Neural cell (in vitro differentiated cells): ENCODE measurements around the gene ABCA12. TPM values are rescaled to one million over a fixed set of nuclear protein-coding genes. Genes with fewer than 3 reads are reported as not detected.

Source experiments
- H2AFZ ChIP-seq: fragments of 200-600, 300-800 bp; sonication (generic), shearing (Covaris generic); 2 replicates; pipeline ENCODE4 v1.6.0; 2014; ENCODE audit warnings: low read depth, mild to moderate bottlenecking, antibody characterized with exemption, low read length, moderate library complexity
- H3F3A ChIP-seq: fragments of 200-600 bp; shearing (Covaris generic); 2 replicates; pipeline ENCODE4 v1.6.1; 2016; ENCODE audit warnings: mild to moderate bottlenecking, moderate library complexity, mixed read lengths, antibody characterized with exemption, low read length; ENCODE audit not compliant: insufficient read depth, poor library complexity, severe bottlenecking
- H3K27ac ChIP-seq: fragments of 200-600, 300-800 bp; sonication (generic), shearing (Covaris generic); 2 replicates; pipeline ENCODE4 v1.5.1; 2014; ENCODE audit warnings: mild to moderate bottlenecking, low read length, moderate library complexity
- H3K27me3 ChIP-seq: fragments of 300-800, 200-600 bp; sonication (generic), shearing (Covaris generic); 2 replicates; pipeline ENCODE4 v1.6.0; 2014; ENCODE audit warnings: mild to moderate bottlenecking, low read depth, low read length, moderate library complexity; ENCODE audit not compliant: insufficient read depth
- H3K36me3 ChIP-seq: fragments of 300-800, 200-600 bp; sonication (generic), shearing (Covaris generic); 2 replicates; pipeline ENCODE4 v1.5.1; 2014; ENCODE audit warnings: mild to moderate bottlenecking, antibody characterized with exemption, low read length, moderate library complexity; ENCODE audit not compliant: insufficient read depth
- H3K4me2 ChIP-seq: fragments of 300-800, 200-600 bp; sonication (generic), shearing (Covaris generic); 2 replicates; pipeline ENCODE4 v1.6.0; 2014; ENCODE audit warnings: mild to moderate bottlenecking, low read length
- H3K4me3 ChIP-seq: fragments of 300-800, 200-600 bp; sonication (generic), shearing (Covaris generic); 2 replicates; pipeline ENCODE4 v1.5.1; 2014; ENCODE audit warnings: mild to moderate bottlenecking, low read length, moderate library complexity
- H3K79me2 ChIP-seq: fragments of 200-600 bp; shearing (Covaris generic); replicated peaks from 2 replicates; pipeline ENCODE4 v1.6.0; 2014; ENCODE audit warnings: mild to moderate bottlenecking, low read length, moderate library complexity; ENCODE audit not compliant: insufficient read depth
- H3K9ac ChIP-seq: fragments of 300-800, 200-600 bp; sonication (generic), shearing (Covaris generic); 2 replicates; pipeline ENCODE4 v1.6.1; 2016; ENCODE audit warnings: mild to moderate bottlenecking, low read length, mixed read lengths
- H3K9me2 ChIP-seq: fragments of 200-600 bp; shearing (Covaris generic); 2 replicates; pipeline ENCODE4 v1.6.1; 2016; ENCODE audit warnings: mild to moderate bottlenecking, low read length, mixed read lengths; ENCODE audit not compliant: insufficient read depth
- H3K9me3 ChIP-seq: fragments of 200-600, 300-800 bp; sonication (generic), shearing (Covaris generic); 2 replicates; pipeline ENCODE4 v1.6.1; 2016; ENCODE audit warnings: mild to moderate bottlenecking, mixed run types, low read length, moderate library complexity, mixed read lengths
- H4K20me1 ChIP-seq: fragments of 200-600 bp; shearing (Covaris generic); 2 replicates; pipeline ENCODE4 v1.6.1; 2016; ENCODE audit warnings: mild to moderate bottlenecking, mixed run types; ENCODE audit not compliant: insufficient read depth
- CTCF ChIP-seq: fragments of 450-650 bp; IDR thresholded peaks from 2 replicates; pipeline ENCODE4 v1.5.1; 2014; ENCODE audit warnings: antibody characterized with exemption, mild to moderate bottlenecking, moderate library complexity; ENCODE audit not compliant: poor library complexity, severe bottlenecking
- EP300 ChIP-seq: fragments of 450-650 bp; conservative IDR thresholded peaks from 2 replicates; pipeline ENCODE4 v1.6.1; 2014; ENCODE audit warnings: antibody characterized with exemption, mild to moderate bottlenecking, moderate library complexity; ENCODE audit not compliant: poor library complexity, severe bottlenecking
- EZH2 ChIP-seq: fragments of 200-600, 300-800 bp; shearing (Covaris generic), sonication (generic); IDR thresholded peaks from 2 replicates; pipeline ENCODE4 v1.6.1; 2014; ENCODE audit warnings: antibody characterized with exemption, low read length, borderline replicate concordance, mild to moderate bottlenecking; ENCODE audit not compliant: insufficient read depth, poor library complexity, severe bottlenecking
- MXI1 ChIP-seq: fragments of 450-650 bp; conservative IDR thresholded peaks from 2 replicates; pipeline ENCODE4 v1.6.1; 2014; ENCODE audit warnings: antibody characterized with exemption, mild to moderate bottlenecking; ENCODE audit not compliant: poor library complexity, severe bottlenecking
- POLR2AphosphoS5 ChIP-seq: IDR thresholded peaks from 2 replicates; pipeline ENCODE4 v1.6.1; 2012
- RAD21 ChIP-seq: fragments of 450-650 bp; conservative IDR thresholded peaks from 2 replicates; pipeline ENCODE4 v1.6.1; 2014; ENCODE audit warnings: antibody characterized with exemption, mild to moderate bottlenecking, moderate library complexity
- SMC3 ChIP-seq: fragments of 450-650 bp; conservative IDR thresholded peaks from 2 replicates; pipeline ENCODE4 v1.6.1; 2014; ENCODE audit warnings: antibody characterized with exemption, mild to moderate bottlenecking, moderate library complexity; ENCODE audit not compliant: poor library complexity
- TAF1 ChIP-seq: IDR thresholded peaks from 2 replicates; pipeline ENCODE4 v1.6.1; 2012; ENCODE audit warnings: low read depth
- polyA plus RNA-seq: library from polyadenylated mRNA; depleted of rRNA; stranded (reverse); fragments of >200 nt; gene quantifications from 2 replicates; pipeline ENCODE4 v1.2.3, GENCODE V29; 2014
- TF ChIP-seq, protein P1 (sequence below): IDR thresholded peaks from 2 replicates; pipeline ENCODE4 v1.6.1; 2012; ENCODE audit warnings: borderline replicate concordance

ABCA12 gene
- polyA plus RNA-seq, 1 donor from 2014 or later, result not detected

GRCh38 chr2:214889301-214889700 is 249.1 kb downstream of the ABCA12 start:
- no peak overlapping the region for H3K27ac ChIP-seq
- H3K9me3 ChIP-seq, result no peaks in the 10 kb centered on the region
- no peaks in the 10 kb centered on the region for H3K9me2 ChIP-seq
- H3K4me2 ChIP-seq, result no peak overlapping the region
- no peak overlapping the region for H2AFZ ChIP-seq
- H3K27me3 ChIP-seq, result no peaks in the 10 kb centered on the region
- no peaks in the 10 kb centered on the region for H3F3A ChIP-seq
- H3K9ac ChIP-seq, result no peak overlapping the region
- H3K4me3 ChIP-seq, result no peak overlapping the region
- H3K79me2 ChIP-seq, result no peaks in the 10 kb centered on the region
- no peaks in the 10 kb centered on the region for H3K36me3 ChIP-seq
- H4K20me1 ChIP-seq, result no peaks in the 10 kb centered on the region
- TF ChIP-seq, protein P1, sequence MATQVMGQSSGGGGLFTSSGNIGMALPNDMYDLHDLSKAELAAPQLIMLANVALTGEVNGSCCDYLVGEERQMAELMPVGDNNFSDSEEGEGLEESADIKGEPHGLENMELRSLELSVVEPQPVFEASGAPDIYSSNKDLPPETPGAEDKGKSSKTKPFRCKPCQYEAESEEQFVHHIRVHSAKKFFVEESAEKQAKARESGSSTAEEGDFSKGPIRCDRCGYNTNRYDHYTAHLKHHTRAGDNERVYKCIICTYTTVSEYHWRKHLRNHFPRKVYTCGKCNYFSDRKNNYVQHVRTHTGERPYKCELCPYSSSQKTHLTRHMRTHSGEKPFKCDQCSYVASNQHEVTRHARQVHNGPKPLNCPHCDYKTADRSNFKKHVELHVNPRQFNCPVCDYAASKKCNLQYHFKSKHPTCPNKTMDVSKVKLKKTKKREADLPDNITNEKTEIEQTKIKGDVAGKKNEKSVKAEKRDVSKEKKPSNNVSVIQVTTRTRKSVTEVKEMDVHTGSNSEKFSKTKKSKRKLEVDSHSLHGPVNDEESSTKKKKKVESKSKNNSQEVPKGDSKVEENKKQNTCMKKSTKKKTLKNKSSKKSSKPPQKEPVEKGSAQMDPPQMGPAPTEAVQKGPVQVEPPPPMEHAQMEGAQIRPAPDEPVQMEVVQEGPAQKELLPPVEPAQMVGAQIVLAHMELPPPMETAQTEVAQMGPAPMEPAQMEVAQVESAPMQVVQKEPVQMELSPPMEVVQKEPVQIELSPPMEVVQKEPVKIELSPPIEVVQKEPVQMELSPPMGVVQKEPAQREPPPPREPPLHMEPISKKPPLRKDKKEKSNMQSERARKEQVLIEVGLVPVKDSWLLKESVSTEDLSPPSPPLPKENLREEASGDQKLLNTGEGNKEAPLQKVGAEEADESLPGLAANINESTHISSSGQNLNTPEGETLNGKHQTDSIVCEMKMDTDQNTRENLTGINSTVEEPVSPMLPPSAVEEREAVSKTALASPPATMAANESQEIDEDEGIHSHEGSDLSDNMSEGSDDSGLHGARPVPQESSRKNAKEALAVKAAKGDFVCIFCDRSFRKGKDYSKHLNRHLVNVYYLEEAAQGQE, result no peak
- TF ChIP-seq CTCF, result no peak
- no peak for TF ChIP-seq RAD21
- TF ChIP-seq MXI1, result no peak
- TF ChIP-seq POLR2AphosphoS5, result no peak
- TF ChIP-seq TAF1, result no peak
- no peak for TF ChIP-seq EZH2
- no peak for TF ChIP-seq EP300
- TF ChIP-seq SMC3, result no peak

DNA sequence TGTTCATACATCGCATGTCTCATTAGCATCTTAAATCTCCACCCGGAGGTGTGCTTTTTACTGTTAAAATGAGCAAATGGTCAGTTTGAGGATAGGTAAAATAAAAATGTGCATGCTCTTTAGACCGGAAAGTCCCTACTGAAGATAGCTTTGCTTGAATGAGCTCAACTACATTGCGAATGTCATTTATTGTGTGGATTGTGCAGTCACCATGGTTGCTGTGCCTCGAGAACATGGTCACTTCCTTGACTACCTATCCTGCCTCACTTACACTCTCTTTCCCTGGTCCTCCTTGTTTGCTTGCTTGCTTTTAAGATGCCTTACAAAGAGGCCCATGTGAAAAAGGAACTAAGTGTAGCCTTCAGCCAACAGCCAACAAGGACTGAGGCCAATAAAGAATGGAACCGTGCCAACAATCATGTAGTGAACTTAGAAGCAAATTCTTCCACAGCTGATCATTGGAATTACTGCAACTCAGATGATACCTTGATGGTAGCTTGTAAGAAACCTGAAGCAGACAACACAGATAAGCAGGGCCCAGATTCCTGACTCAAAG is 256.7 kb downstream of the ABCA12 start:
- TF ChIP-seq MXI1 (no peak), SMC3 (no peak)
- no peaks in the 10 kb centered on the region for H3K36me3 ChIP-seq
- H3K9me2 ChIP-seq, result no peaks in the 10 kb centered on the region
- H3K27ac ChIP-seq, result no peak overlapping the region
- H3F3A ChIP-seq, result no peaks in the 10 kb centered on the region
- H3K27me3 ChIP-seq, result no peaks in the 10 kb centered on the region
- no peak overlapping the region for H2AFZ ChIP-seq
- H3K9ac ChIP-seq, result no peak overlapping the region
- no peaks in the 10 kb centered on the region for H4K20me1 ChIP-seq
- H3K9me3 ChIP-seq, result no peaks in the 10 kb centered on the region
- no peak overlapping the region for H3K4me2 ChIP-seq
- H3K4me3 ChIP-seq, result no peak overlapping the region
- H3K79me2 ChIP-seq, result no peaks in the 10 kb centered on the region

Other genes starting within 250 kb of the ABCA12 start
- 4.9 and 9.5 TPM in 2 replicates for gene ATIC, start 173.4 kb upstream of the ABCA12 start, polyA plus RNA-seq